HG02623 (cell line): Measurements from ENCODE around the gene PCYT2.
"Not testable (repeated sequence)": the region's sequence is repeated elsewhere in the genome, so short reads cannot be mapped to it uniquely, and the experiment has no call there.

Experiments
- ATAC-seq: cut with Tn5 transposase; IDR thresholded peaks from one replicate; pipeline ENCODE4 v1.9.1; 2021; ENCODE audit warnings: moderate library complexity; ENCODE audit not compliant: unreplicated experiment

PCYT2 gene

DNA sequence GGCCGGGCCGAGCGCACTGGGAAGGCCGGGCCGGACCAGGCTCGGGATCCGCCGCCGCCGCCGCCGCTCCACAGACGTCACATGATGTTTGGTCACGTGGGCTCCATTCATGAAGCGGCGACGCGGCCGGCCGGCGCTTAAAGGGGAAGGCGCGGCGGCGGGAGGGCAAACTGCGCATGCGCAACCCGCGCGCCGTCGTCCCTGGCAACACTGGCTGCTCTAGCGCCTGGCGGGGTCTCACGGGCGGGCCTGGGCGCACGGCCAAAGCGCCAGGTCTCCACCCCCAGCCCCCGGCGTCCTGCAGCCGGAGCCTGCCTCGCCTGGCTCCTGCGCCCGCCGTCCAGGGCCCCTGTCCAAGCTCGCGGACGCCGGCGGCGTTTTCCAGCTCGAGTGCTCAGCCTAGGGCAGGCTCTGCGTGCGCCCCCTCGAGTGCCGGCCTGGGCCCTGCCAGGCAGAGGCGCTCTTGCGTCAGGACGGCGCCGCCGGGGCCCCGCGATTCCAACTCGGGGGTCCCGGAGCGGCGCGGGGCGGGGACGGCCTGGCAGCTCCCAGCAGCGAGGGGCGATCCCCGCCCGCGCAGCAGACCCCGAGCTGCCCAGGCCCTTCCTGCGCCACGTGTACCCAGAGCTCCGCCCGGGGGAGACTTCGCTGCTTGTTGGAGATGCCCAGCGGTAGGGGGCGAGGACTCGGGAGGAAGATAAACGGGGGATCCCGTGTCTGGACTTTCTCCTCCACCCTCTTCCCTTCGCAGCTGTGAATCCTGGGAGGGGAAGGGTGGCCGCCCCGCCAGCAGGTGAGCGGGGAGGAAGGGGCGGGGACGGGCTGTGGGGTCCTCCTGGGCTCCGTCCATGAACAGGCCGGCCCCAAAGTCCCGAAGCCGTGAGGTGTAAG, 16.7 kb upstream of the PCYT2 start, which contains the start of gene MAFG:
Gene MAFG, minus strand, starts transcription at position 83 of the 891 bp plus-strand sequence. CDS start 4,550 bp downstream, outside the sequence.
- peak; percentile 47 for ATAC-seq

DNA sequence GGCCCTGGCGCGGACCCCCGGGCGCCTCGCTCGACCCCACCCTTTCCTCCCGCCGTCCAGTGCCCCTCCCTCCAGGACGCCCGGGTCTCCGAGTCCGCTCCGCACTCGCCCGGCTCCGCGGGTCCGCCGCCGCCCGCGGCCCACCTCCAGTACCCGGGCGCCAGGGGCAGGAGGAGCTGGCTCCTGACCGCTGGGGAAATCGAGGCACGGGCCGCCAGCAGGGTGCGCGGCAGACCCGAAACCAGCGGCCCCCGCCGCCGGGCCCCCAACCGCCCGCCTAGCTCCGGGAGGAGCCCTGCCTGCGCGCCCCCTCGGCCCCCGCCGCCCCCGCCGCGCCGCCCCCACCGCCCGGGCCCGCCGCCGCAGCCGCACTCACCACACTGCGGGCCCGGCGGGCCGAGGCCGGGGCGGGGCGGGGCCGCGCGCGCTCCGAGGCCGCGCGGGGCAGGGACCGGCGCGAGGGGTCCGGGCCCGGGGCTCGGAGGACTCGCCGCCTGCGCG, 16.0 kb upstream of the PCYT2 start:
- ATAC-seq, result peak; percentile 8

DNA sequence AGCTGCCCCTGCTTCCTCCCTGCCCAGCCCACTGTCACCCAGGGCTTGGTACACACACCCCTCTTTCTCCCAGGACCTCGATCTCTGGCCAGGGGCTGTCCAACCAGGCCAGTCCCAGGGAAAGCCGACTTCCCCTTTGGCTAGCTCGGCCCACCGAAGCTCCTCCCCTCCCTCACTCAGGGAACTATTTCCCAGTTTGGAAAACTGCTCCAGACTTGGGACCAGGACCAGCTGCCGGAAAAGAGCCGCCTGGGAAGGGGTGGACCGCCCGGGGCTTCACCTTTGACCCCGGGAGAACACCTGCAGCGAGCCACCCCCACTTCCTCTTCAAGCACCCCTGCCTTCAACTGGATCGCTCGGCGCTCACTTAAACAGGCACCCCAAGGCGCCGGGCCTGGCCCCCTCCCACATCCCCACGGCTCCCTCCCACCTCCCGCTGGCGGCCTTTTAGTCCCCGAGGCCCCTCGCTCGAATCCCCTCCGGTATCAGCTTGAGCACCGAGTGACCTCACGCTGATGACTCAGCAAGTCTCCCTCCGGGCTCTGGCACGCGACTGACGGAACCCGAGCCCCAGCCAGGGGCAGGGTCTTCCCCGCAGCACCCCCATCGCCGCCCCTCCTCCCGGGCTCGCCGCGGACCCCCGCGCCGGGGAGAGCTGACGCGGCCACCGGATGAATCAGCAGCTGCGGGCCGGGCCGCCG, 15.4 kb upstream of the PCYT2 start:
- peak; percentile 26 for ATAC-seq

- no peak for ATAC-seq
Measured at GRCh38 chr17:81925860-81926450, 14.8 kb upstream of the PCYT2 start.

GRCh38 chr17:81924557-81925532, 13.6 kb upstream of the PCYT2 start:
- ATAC-seq, result no peak

DNA sequence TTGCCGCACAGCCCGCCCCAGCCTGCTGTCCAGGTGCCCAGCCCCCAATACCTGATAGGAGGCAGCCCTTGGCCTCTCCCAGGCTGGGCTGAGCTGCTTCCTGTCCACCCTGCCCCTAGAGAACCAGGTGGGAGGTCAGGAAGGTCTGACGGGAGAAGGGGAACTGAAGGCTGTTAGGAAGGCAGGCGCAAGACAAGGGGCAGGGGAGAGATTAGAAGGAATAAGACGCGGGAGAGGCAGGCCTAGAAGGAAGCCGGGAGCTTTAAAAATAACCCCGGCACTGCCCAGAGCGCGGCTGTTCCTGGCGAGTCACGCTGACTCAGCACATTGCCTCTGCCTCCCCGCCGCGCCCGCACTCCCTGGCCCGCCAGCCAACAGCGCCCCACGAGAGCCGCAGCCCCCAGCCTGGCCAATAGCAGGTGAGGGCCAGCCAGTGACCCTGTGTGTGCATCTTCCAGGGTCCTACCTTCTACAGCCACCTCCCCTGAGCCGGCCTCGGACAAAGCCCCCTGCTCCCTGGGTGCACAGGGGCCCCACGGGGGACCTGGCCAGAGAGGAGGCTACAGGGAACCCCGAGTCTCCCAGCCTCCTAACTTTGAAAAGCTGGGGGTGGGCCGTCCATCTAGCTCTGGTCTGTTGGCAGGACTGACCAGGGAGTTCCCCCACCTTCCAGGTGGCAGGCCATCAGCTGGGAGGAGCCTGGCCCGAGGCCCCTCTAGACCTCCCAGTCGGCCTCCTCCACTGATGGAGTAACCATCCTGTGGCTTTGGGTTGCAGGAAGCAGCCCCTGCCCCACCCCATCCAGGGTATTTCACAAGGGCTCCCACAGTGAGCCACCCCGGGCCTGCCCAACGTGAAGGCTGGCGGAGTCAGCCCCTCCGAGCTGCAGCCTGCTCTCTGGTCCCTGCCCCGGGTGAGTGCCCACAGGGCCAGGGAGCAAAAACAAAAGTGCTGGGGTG, 12.4 kb upstream of the PCYT2 start:
- no peak for ATAC-seq

DNA sequence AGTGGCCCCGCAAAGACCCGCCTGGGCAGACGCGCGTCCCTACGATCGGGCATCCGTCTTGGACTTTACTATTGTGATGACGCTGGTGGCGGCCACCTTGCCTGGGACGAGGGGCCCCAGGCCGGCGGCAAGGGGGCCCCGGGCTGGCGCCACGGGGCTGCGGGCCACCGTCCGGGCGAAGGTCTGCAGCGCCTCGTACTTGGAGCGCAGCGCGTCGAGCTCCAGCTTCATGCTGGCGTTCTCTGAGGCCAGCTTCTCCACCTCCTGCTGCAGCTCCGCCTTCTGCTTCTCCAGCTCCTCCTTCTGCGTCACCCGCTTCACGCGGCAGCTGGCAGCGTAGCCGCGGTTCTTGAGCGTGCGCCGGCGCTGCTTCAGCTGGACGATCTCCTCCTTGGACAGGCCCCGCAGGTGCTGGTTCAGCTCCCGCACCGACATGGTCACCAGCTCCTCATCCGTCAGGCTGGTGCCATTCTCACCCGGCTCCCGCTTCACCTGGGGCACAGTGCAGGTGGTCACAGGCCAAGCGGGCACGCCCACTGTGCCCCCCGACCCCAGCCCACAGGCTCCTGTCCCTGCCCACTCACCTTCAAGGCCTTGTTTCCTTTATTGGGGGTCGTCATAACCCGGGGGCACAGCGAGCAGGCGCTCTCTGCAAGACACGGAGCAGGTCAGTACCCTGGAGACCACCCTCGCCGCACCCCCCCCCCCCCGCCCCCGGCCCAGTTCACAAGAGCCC, 11.5 kb upstream of the PCYT2 start:
- no peak for ATAC-seq

- no peak for ATAC-seq
Measured at GRCh38 chr17:81921996-81922565, 10.9 kb upstream of the PCYT2 start.

- no peak for ATAC-seq
Measured at GRCh38 chr17:81921537-81921862, 10.3 kb upstream of the PCYT2 start.

DNA sequence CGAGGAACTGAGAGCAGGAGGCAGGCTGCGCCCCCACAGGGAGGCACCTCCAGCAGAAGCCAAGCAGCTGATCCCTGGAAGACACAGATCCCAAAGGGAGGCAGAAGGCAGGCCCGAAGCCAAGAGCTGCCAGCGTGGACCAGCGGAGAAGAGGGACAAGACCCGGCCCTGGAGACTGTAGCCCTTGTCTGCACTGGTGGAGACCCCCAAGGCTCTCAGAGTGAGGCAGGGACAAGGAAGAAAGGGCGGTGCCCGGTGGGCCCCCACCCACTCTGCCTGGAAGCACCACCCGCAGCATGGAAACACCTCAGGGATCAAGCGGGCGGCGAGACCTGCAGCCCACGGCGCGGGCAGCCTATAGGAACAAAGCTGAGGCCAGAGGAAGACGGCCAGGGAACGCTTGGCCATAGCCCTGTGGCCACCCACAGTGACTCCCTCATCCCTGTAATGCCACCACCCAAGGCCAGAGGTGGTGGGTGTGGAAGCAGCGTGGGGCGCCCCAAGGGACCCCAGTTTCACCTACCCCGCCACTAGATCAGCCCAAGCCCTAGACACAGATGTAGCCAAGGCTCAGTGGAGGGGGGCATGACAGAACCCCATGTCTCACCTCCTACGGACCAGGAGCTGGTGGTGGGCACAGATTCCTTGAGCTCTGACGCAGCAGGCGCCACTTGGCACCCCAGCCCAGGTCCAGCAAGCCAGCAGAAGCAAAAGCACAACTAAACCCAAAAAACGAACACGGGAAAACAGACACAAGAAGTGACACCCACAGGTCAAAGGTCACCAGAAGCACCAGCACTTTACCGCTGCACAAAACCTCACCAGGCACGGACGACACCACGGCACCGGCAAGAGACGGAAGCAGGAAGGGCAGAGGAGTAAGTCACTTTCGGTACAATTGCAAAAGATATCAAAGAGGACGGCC, 9.7 kb upstream of the PCYT2 start:
- ATAC-seq, result no peak

DNA sequence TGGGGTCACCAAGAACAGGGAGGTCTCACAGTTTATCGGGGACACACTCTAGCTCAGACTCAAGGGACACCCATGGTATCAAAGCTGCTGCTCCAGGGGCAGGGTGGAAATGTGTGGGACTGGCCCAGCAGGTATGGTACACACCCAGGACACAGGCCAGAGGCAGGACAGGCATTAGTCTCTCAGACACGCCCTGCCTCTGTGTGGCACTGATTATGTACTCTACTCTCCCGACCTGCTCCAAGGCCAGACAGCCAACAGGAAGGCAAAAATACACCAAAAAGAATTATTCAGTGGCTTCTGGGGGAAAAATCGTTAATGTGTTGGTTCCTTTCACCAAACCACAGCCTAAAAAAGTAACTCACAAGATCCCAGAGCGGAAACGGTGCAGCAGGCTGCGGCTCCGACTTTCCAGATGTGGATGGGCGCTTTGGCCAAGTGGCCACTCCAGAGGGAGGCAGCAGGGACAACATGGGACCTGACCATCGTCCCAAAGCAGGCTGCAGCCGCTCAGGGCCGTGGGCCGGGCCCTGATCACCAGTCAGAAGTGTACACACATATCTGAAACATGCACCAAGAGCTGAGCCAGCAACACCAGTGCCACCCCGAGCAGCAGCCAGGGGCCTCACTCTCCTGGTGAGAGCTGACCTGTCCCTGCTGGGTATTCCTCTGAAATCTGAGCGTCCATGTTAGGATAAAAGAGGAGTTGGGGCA, 7.8 kb upstream of the PCYT2 start:
- no peak for ATAC-seq

- not testable (repeated sequence) for ATAC-seq
Measured at GRCh38 chr17:81918333-81918669, 7.1 kb upstream of the PCYT2 start.

DNA sequence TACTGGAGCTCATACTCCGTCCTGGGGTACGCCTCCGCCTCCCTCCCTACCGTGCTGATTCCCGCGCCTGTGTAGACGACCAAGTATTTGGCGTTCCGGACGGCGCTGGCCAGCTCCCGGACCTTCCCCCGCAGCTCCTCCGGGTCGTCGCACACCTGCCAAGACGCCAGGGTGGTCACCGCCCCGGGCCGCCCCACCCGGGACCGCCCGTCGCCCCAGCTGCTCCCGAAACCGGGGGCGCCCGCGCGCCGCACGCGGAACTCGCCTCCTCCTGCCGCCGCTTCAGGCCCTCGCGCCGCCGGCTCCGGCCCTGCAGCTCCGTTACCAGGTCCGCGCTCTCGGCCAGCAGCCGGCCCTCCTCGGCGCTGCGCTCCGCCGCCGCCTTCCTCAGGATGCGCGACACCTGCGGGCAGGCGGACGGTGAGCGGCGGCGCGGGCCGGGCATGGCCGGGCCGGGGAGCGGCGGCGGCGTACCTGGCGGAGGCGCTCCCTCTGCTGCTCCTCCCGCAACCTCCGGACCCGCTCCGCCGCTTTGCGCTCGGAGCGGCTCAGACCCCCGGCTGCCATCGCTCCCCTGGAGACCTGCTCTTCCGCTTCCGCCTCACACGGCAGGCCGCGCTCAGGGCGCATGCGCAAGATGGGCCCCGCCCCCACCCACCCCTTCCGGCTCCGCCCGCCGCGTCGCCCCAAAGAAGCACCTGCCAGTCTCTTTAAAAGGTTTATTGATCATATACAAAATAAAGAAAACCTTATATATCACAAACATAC, 6.5 kb upstream of the PCYT2 start, which contains the start of gene SIRT7:
Gene SIRT7, minus strand, starts transcription at position 612 of the 768 bp plus-strand sequence. Its CDS starts 45 bp downstream, at position 567.
- peak; percentile 59 for ATAC-seq

DNA sequence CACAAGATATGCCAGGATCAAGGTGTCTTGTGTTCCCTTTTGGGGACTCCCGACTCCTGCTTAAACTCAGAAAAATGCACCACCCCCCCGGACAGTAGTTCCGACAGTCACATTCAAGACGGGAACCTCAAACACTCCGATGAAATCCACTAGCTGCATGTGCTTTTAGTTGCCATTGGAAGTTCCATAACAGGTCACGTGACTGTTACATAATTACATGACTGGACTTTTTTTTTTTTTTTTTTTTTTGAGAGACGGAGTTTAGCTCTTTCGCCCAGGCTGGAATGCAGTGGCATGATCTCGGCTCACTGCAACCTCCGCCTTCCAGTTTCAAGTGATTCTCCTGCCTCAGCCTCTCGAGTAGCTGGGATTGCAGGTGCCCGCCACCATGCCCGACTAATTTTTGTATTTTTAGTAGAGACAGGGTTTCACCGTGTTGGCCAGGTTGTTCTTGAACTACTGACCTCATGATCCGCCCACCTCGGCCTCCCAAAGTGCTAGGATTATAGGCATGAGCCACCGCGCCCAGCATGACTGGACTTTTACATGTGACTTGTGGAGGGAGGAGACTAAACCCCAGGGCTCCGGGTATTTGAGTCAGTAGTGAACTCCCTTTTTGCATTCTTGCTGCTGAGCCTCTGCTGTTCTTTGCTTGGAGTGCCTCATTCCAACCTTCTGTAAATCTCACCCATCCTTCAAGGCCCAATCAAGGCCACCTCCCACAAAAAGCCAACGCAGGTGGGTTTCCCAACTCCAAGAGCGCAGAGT, 5.2 kb upstream of the PCYT2 start:
- ATAC-seq, result no peak

DNA sequence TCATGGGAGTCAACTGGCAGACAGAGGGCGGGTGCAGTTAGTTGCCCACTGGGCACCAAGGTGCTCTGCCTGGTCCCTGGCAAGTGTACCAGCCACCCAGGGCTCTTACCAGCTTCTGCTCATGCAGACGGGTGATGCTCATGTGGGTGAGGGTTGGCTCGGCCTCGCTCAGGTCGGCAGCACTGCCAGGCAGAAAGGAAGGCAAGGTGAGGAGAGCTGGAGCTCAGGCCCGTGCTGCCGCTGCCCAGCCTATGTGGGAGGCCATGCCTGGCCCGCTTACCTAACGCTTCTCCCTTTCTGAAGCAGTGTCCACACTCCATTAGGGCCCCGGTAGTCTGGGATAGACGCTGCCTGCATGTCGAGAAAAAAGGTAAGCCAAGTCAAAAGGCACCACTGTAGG, 4.1 kb upstream of the PCYT2 start:
- ATAC-seq, result no peak
